Calu3 (cell line): ENCODE measurements around the gene TSPAN9. TPM values are rescaled to one million over a fixed set of nuclear protein-coding genes. Genes with fewer than 3 reads are reported as not detected.

Source experiments
- BruUV-seq: library from RNA; stranded (reverse); fragments of 400-500 nt; replicated peaks from 2 replicates; lab custom pipeline; 2021; lab: Mats Ljungman, UMichigan
- CTCF ChIA-PET: fragments of 300-600 bp; sonication (Branson Sonifier 250); formaldehyde crosslinking; loops from one replicate; lab custom pipeline; 2022; ENCODE audit warnings: antibody characterized with exemption; lab: Charles Lee
- DNase-seq: peaks from one replicate; pipeline ENCODE4 v3.0.0; 2022
- H3K27ac Mint-ChIP-seq: one replicate; pipeline ENCODE4 v1.8.0; 2022; ENCODE audit warnings: mixed read lengths; ENCODE audit not compliant: unreplicated experiment
- H3K27me3 Mint-ChIP-seq: one replicate; pipeline ENCODE4 v1.8.0; 2022; ENCODE audit warnings: mixed read lengths; ENCODE audit not compliant: unreplicated experiment
- H3K36me3 Mint-ChIP-seq: one replicate; pipeline ENCODE4 v1.8.0; 2022; ENCODE audit warnings: mild to moderate bottlenecking, moderate library complexity, mixed read lengths; ENCODE audit not compliant: insufficient read depth, unreplicated experiment
- H3K4me1 Mint-ChIP-seq: one replicate; pipeline ENCODE4 v1.8.0; 2022; ENCODE audit warnings: mild to moderate bottlenecking, low read depth, mixed read lengths; ENCODE audit not compliant: unreplicated experiment
- H3K4me3 Mint-ChIP-seq: one replicate; pipeline ENCODE4 v1.8.0; 2022; ENCODE audit warnings: mild to moderate bottlenecking, low read depth, moderate library complexity, mixed read lengths; ENCODE audit not compliant: unreplicated experiment
- H3K9me3 Mint-ChIP-seq: one replicate; pipeline ENCODE4 v1.8.0; 2022; ENCODE audit warnings: low read depth, mixed read lengths; ENCODE audit not compliant: unreplicated experiment
- intact Hi-C: fragments of 100-400 bp; cut with micrococcal nuclease; formaldehyde crosslinking; loops from one replicate; pipeline ENCODE4 v1.10.0; 2022; ENCODE audit not compliant: unreplicated experiment
- total RNA-seq: library from RNA; stranded (reverse); gene quantifications from 2 replicates; pipeline ENCODE4 v1.2.3, GENCODE V29; 2022
- TF ChIP-seq, protein P1 (sequence below): fragments of 200-600 bp; IDR thresholded peaks from one replicate; pipeline ENCODE4 v1.8.0; 2022; ENCODE audit warnings: antibody characterized with exemption; ENCODE audit not compliant: unreplicated experiment

Gene TSPAN9
- total RNA-seq, 1 experiment from 2014 or later = 6.0 TPM

DNA sequence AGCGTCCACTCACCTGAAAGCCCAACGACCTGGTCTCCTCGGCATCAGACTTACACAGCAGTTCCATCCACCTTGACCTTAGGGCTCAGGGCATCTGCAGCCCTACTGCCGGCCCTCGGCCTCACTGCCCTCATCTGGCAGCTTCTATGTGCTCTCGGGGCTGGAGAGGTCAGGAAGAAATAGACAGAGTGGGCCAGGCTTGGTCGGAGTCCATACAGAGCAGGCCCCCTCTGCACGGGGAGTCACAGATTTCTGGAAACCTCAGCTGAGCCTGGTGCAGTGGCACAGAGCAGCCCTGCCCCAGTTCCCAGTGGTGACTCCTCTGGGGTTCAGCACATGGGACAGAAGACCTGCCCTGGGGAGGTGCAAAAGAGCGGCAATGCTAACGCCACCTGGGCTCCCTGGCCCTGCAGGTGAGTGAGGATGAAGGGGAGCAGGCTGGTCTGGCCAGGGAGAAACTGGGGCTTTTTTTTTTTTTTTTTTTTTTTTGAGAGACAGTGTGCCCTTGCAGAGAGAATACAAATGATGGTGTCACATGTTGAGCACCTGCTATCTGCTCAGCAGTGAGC lies 223.7 kb downstream of the TSPAN9 start:
- BruUV-seq = no TSS peak
- intact Hi-C loops = loop anchor here (1.0 to 5.0 kb wide), 4 partner anchors 71 to 503 kb away; no protein-coding TSS in a partner anchor
- H3K9me3 Mint-ChIP-seq = no peaks in the 10 kb centered on the region
- CTCF ChIA-PET = interaction anchor here (0.6 to 2.5 kb wide), 28 partner anchors 9 to 976 kb away, joined by 3 to 51 read pairs (median 5); partner anchors contain the start of genes CRACR2A and PARP11
- TF ChIP-seq, protein P1, sequence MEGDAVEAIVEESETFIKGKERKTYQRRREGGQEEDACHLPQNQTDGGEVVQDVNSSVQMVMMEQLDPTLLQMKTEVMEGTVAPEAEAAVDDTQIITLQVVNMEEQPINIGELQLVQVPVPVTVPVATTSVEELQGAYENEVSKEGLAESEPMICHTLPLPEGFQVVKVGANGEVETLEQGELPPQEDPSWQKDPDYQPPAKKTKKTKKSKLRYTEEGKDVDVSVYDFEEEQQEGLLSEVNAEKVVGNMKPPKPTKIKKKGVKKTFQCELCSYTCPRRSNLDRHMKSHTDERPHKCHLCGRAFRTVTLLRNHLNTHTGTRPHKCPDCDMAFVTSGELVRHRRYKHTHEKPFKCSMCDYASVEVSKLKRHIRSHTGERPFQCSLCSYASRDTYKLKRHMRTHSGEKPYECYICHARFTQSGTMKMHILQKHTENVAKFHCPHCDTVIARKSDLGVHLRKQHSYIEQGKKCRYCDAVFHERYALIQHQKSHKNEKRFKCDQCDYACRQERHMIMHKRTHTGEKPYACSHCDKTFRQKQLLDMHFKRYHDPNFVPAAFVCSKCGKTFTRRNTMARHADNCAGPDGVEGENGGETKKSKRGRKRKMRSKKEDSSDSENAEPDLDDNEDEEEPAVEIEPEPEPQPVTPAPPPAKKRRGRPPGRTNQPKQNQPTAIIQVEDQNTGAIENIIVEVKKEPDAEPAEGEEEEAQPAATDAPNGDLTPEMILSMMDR = no peak
- peaks cover 14% of the 10 kb centered on the region for H3K27me3 Mint-ChIP-seq
- peak overlapping the region; percentile 87 for H3K27ac Mint-ChIP-seq
- H3K4me3 Mint-ChIP-seq = peak overlapping the region; percentile 47
- H3K4me1 Mint-ChIP-seq = peaks cover 33% of the 10 kb centered on the region
- peaks cover 8% of the 10 kb centered on the region for H3K36me3 Mint-ChIP-seq
- no peak for DNase-seq

DNA sequence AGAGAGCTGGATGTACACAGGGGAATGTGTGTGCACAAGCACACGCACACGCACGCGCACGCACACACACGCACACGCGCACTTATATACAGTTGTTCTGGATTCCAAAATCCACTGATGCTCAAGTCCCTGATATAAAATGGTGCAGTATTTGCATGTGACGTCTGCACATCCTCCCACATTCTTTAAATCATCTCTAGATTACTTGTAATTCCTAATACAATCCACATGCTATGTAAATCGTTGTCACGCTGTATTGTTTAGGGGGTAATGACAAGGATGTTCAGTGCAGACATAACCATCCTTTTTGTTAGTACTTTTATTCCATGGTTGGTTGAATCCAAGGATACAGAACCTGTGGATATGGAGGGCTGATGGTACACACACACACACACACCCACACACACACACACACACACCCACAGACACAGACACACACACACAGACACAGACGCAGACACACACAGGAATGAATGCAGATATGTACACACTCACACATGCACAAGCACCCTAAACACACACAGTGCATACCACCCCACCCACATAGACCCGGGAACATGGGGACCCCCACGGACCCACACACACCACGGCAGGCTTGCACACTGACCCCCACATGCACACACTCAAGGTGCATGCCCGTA lies 225.3 kb downstream of the TSPAN9 start:
- TF ChIP-seq, protein P1 = no peak
- BruUV-seq = no TSS peak
- H3K36me3 Mint-ChIP-seq = peaks cover 8% of the 10 kb centered on the region
- peaks cover 33% of the 10 kb centered on the region for H3K4me1 Mint-ChIP-seq
- CTCF ChIA-PET = no interaction called here
- no peak overlapping the region for H3K4me3 Mint-ChIP-seq
- H3K27me3 Mint-ChIP-seq = peaks cover 3% of the 10 kb centered on the region
- DNase-seq = no peak
- no peak overlapping the region for H3K27ac Mint-ChIP-seq
- H3K9me3 Mint-ChIP-seq = no peaks in the 10 kb centered on the region
- intact Hi-C loops = loop anchor here (5.0 kb wide), 2 partner anchors 70 to 360 kb away; no protein-coding TSS in a partner anchor

- BruUV-seq = no TSS peak
- H3K27ac Mint-ChIP-seq = no peak overlapping the region
- no peaks in the 10 kb centered on the region for H3K9me3 Mint-ChIP-seq
- CTCF ChIA-PET = interaction anchor here (0.9 kb wide), 1 partner anchor 474 kb away, joined by 3 read pairs; no protein-coding TSS in a partner anchor
- H3K27me3 Mint-ChIP-seq = peaks cover 14% of the 10 kb centered on the region
- no peak overlapping the region for H3K4me3 Mint-ChIP-seq
- intact Hi-C loops = loop anchor here (5.0 kb wide), 2 partner anchors 69 to 359 kb away; no protein-coding TSS in a partner anchor
- peaks cover 33% of the 10 kb centered on the region for H3K4me1 Mint-ChIP-seq
- no peak for DNase-seq
- TF ChIP-seq, protein P1 = no peak
- H3K36me3 Mint-ChIP-seq = peaks cover 8% of the 10 kb centered on the region
These were observed 226.4 kb downstream of the TSPAN9 start for GRCh38 chr12:3303410-3304136.

GRCh38 chr12:3304436-3305165 lies 227.4 kb downstream of the TSPAN9 start:
- CTCF ChIA-PET = interaction anchor here (0.5 to 0.9 kb wide), 2 partner anchors 362 to 473 kb away, joined by 3 to 4 read pairs; no protein-coding TSS in a partner anchor
- Mint-ChIP-seq H3K27me3 (peaks cover 15% of the 10 kb centered on the region), H3K36me3 (peaks cover 7% of the 10 kb centered on the region), H3K4me1 (peaks cover 31% of the 10 kb centered on the region), H3K9me3 (no peaks in the 10 kb centered on the region), H3K27ac (no peak overlapping the region), H3K4me3 (no peak overlapping the region)
- TF ChIP-seq, protein P1 = no peak
- intact Hi-C loops = loop anchor here (5.0 kb wide), 2 partner anchors 68 to 358 kb away; no protein-coding TSS in a partner anchor
- no TSS peak for BruUV-seq
- DNase-seq = peak; percentile 64
